Sigmoid colon (tissue), 4 donors: ENCODE data around the gene LMF2.

ENCODE experiments used
- EP300 ChIP-seq, 4 donors: sonication (generic); formaldehyde crosslinking; IDR thresholded peaks; one replicate each; pipeline ENCODE4 v1.6.1; 2017; ENCODE audit warnings: antibody characterized with exemption in 4 of 4
- POLR2A ChIP-seq, 2 donors: fragments of 450-650 bp; IDR thresholded peaks; one replicate each; pipeline ENCODE4 v1.6.1; 2016; ENCODE audit warnings: antibody characterized with exemption in 2 of 2, mild to moderate bottlenecking in 2 of 2, moderate library complexity in 2 of 2
- POLR2AphosphoS5 ChIP-seq, 4 donors: sonication (generic); formaldehyde crosslinking; IDR thresholded peaks; one replicate each; pipeline ENCODE4 v1.6.1; 2017; ENCODE audit warnings: antibody characterized with exemption in 4 of 4
- TF ChIP-seq, protein P1 (sequence below), 4 experiments: fragments of 450-650 bp in 3 of 4; fragments of 200-600 bp in 1 of 4; IDR thresholded peaks; one replicate each; pipeline ENCODE4 v1.5.1; 2016 to 2019; ENCODE audit warnings: antibody characterized with exemption in 4 of 4, mild to moderate bottlenecking in 3 of 4, moderate library complexity in 2 of 4

DNA sequence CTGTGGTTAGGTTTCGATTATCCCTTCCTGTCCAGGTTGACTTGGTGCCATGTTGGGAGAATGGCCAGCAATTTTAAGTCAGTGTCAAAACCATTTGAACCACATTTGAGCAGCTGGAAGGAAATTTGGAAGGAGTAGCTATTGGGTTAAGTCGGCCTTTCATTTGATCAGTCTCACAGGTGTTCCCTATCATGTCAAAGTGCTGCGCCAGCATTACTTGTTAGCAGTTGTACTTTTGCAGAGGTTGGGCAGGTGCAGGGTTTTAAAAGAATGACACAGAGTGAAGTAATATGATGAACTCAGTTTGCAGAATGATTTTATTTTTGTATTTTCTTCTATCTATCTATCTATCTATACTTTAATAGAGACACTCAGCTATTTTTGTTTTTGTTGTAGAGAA is 28.7 kb upstream of the LMF2 start:
- TF ChIP-seq, protein P1, sequence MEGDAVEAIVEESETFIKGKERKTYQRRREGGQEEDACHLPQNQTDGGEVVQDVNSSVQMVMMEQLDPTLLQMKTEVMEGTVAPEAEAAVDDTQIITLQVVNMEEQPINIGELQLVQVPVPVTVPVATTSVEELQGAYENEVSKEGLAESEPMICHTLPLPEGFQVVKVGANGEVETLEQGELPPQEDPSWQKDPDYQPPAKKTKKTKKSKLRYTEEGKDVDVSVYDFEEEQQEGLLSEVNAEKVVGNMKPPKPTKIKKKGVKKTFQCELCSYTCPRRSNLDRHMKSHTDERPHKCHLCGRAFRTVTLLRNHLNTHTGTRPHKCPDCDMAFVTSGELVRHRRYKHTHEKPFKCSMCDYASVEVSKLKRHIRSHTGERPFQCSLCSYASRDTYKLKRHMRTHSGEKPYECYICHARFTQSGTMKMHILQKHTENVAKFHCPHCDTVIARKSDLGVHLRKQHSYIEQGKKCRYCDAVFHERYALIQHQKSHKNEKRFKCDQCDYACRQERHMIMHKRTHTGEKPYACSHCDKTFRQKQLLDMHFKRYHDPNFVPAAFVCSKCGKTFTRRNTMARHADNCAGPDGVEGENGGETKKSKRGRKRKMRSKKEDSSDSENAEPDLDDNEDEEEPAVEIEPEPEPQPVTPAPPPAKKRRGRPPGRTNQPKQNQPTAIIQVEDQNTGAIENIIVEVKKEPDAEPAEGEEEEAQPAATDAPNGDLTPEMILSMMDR (IDR thresholded peaks at IDR 0.05), result no peak
- no peak for TF ChIP-seq POLR2A (IDR thresholded peaks at IDR 0.05)
- no peak for TF ChIP-seq POLR2AphosphoS5 (IDR thresholded peaks at IDR 0.05)
- no peak for TF ChIP-seq EP300 (IDR thresholded peaks at IDR 0.05)
